Measurements from ENCODE around the gene NEUROD2.

The NEUROD2 gene

GRCh38 chr17:39572121-39572520 lies 35.6 kb downstream of the NEUROD2 start:
- no peak overlapping the region for H3K27ac Mint-ChIP-seq
- H3K9me3 Mint-ChIP-seq, result peaks cover 12% of the 10 kb centered on the region
- peaks cover 4% of the 10 kb centered on the region for H3K4me1 Mint-ChIP-seq
- ATAC-seq (no peak), DNase-seq (no peak)
- no peak overlapping the region for H3K4me3 Mint-ChIP-seq
- H3K36me3 Mint-ChIP-seq (ENCODE audit: low read depth), result peaks cover 32% of the 10 kb centered on the region
- peaks cover 20% of the 10 kb centered on the region for H3K27me3 Mint-ChIP-seq

DNA sequence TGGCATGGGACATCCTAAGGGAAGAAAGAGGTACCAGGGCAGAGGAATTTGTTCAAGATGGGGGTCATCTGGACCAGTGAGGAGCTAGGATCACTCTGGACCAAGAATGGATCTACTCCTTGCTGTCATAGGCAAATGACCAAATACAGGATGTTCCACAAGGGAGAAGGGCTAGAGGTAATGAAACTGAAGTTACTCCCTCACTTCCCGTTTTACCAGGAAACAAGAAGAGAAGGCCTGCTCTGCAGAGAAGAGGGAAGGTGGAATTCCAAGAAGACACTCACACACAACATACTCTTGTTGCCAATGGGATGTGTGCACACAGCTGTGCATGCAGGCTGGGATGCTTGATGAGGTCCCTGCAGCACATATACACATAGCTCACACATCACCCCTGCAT lies 38.6 kb downstream of the NEUROD2 start:
- H3K9me3 Mint-ChIP-seq, result peaks cover 12% of the 10 kb centered on the region
- peaks cover 3% of the 10 kb centered on the region for H3K4me1 Mint-ChIP-seq
- DNase-seq, result no peak
- no peak overlapping the region for H3K27ac Mint-ChIP-seq
- no peak overlapping the region for H3K4me3 Mint-ChIP-seq
- H3K36me3 Mint-ChIP-seq (ENCODE audit: low read depth), result peaks cover 39% of the 10 kb centered on the region
- peaks cover 12% of the 10 kb centered on the region for H3K27me3 Mint-ChIP-seq
- no peak for ATAC-seq

DNA sequence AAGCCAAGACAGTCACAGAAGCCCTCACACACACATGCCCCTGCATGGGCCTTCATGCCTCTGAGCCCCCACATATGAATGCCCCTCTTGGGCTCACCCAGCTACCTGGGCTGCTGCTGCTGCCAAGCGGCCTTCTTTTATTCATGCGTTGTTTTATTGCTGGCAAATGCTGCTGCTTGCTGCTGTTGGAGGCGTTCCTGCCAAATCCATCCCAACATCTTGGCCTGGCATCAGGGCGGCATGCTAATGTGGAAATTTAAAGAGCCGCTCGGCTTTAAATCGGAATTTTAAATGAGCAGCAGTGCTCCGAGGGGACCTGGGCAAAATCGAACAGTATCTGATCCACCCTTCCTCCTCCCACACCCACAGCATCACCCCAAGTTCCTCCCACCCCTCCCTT lies 39.0 kb downstream of the NEUROD2 start:
- H3K27me3 Mint-ChIP-seq, result peaks cover 8% of the 10 kb centered on the region
- ATAC-seq (no peak), DNase-seq (no peak)
- H3K4me3 Mint-ChIP-seq, result no peak overlapping the region
- peaks cover 12% of the 10 kb centered on the region for H3K9me3 Mint-ChIP-seq
- H3K36me3 Mint-ChIP-seq (ENCODE audit: low read depth), result peaks cover 39% of the 10 kb centered on the region
- no peaks in the 10 kb centered on the region for H3K4me1 Mint-ChIP-seq
- no peak overlapping the region for H3K27ac Mint-ChIP-seq

DNA sequence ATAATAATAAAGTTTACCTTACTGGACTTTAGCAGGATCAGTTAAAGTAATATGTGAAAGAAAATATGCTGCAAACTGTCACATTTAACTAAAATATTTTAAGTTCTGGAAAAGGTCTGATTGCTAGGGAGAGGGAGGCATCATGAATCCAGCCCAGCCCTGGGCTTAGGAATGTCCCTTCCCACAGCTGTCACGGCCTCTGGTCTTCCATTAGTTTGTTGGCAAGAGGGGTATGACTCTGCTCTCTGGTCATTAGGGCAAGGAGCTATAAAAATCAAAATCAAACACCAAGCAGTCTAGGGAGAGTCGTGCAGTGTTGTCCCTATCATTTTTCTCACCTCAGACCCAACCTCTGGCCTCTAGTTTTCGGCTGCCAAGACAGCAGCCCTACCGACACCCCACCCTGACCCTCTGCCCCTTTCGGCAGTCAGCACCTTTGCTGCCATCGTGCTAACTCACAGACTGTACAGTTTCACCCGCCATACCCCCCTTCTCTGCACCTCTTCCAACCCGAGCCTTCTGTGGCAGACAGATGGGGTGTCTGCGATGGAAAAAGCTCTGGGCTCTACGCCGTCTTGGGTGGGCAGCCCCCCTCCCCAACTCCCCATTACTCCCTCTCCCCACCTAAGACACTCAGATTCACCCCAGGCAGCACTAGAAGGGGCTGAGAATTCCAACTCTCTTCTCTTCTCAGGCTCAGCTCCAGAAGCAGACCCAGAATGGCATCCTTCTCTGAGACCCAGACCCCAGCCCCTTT lies 41.4 kb downstream of the NEUROD2 start:
- H3K9me3 Mint-ChIP-seq, result peaks cover 7% of the 10 kb centered on the region
- H3K27me3 Mint-ChIP-seq, result no peaks in the 10 kb centered on the region
- no peaks in the 10 kb centered on the region for H3K4me1 Mint-ChIP-seq
- peaks cover 33% of the 10 kb centered on the region for H3K36me3 Mint-ChIP-seq (ENCODE audit: low read depth)
- no peak overlapping the region for H3K4me3 Mint-ChIP-seq
- DNase-seq (no peak), ATAC-seq (no peak)
- no peak overlapping the region for H3K27ac Mint-ChIP-seq

GRCh38 chr17:39564211-39564848 lies 43.4 kb downstream of the NEUROD2 start:
- Mint-ChIP-seq H3K4me1 (no peaks in the 10 kb centered on the region), H3K4me3 (no peak overlapping the region), H3K9me3 (no peaks in the 10 kb centered on the region), H3K27ac (no peak overlapping the region), H3K36me3 (ENCODE audit: low read depth) (peaks cover 24% of the 10 kb centered on the region), H3K27me3 (no peaks in the 10 kb centered on the region)
- ATAC-seq (no peak), DNase-seq (no peak)

- no peak overlapping the region for H3K4me3 Mint-ChIP-seq
- peaks cover 19% of the 10 kb centered on the region for H3K36me3 Mint-ChIP-seq (ENCODE audit: low read depth)
- DNase-seq, result no peak
- H3K9me3 Mint-ChIP-seq, result no peaks in the 10 kb centered on the region
- H3K4me1 Mint-ChIP-seq, result no peaks in the 10 kb centered on the region
- no peaks in the 10 kb centered on the region for H3K27me3 Mint-ChIP-seq
- no peak overlapping the region for H3K27ac Mint-ChIP-seq
- ATAC-seq, result no peak
Observed at GRCh38 chr17:39563476-39563875, 44.2 kb downstream of the NEUROD2 start.

GRCh38 chr17:39562976-39563375 lies 44.7 kb downstream of the NEUROD2 start:
- H3K4me3 Mint-ChIP-seq, result no peak overlapping the region

GRCh38 chr17:39562395-39562794 lies 45.3 kb downstream of the NEUROD2 start:
- H3K9me3 Mint-ChIP-seq, result no peaks in the 10 kb centered on the region
- H3K4me3 Mint-ChIP-seq, result no peak overlapping the region
- H3K27ac Mint-ChIP-seq, result no peak overlapping the region
- DNase-seq (no peak), ATAC-seq (no peak)
- peaks cover 18% of the 10 kb centered on the region for H3K36me3 Mint-ChIP-seq (ENCODE audit: low read depth)
- no peaks in the 10 kb centered on the region for H3K4me1 Mint-ChIP-seq
- H3K27me3 Mint-ChIP-seq, result no peaks in the 10 kb centered on the region

More at GRCh38 chr17:39562976-39563375, 44.7 kb downstream of the NEUROD2 start:
- Mint-ChIP-seq H3K27me3 (no peaks in the 10 kb centered on the region), H3K36me3 (ENCODE audit: low read depth) (peaks cover 19% of the 10 kb centered on the region), H3K27ac (no peak overlapping the region), H3K9me3 (no peaks in the 10 kb centered on the region), H3K4me1 (no peaks in the 10 kb centered on the region)
- no peak for ATAC-seq
- DNase-seq, result no peak

GRCh38 chr17:39556423-39556822 lies 51.3 kb downstream of the NEUROD2 start:
- Mint-ChIP-seq H3K27me3 (no peaks in the 10 kb centered on the region), H3K9me3 (no peaks in the 10 kb centered on the region), H3K36me3 (ENCODE audit: low read depth) (peaks cover 17% of the 10 kb centered on the region), H3K4me1 (peaks cover 2% of the 10 kb centered on the region), H3K27ac (no peak overlapping the region), H3K4me3 (no peak overlapping the region)
- DNase-seq, result no peak
- ATAC-seq, result no peak

- no peaks in the 10 kb centered on the region for H3K9me3 Mint-ChIP-seq
- no peak overlapping the region for H3K27ac Mint-ChIP-seq
- peaks cover 17% of the 10 kb centered on the region for H3K36me3 Mint-ChIP-seq (ENCODE audit: low read depth)
- no peak for DNase-seq
- H3K27me3 Mint-ChIP-seq, result no peaks in the 10 kb centered on the region
- no peak for ATAC-seq
- peaks cover 2% of the 10 kb centered on the region for H3K4me1 Mint-ChIP-seq
- H3K4me3 Mint-ChIP-seq, result no peak overlapping the region
Observed at GRCh38 chr17:39555368-39555767, 52.4 kb downstream of the NEUROD2 start.

All from activated naive CD8-positive, alpha-beta T cell treated with anti-CD3 and anti-CD28 coated beads, Interleukin-2, amount 50 U/mL, for 24 hours (primary cell).